Subcutaneous abdominal adipose tissue (tissue), 5 donors: Measurements from ENCODE around the gene FOXC1.

Experiments used
- H3K27ac ChIP-seq: one replicate; pipeline ENCODE4 v1.7.0; 2013; ENCODE audit warnings: low read depth, mild to moderate bottlenecking, inconsistent platforms, low read length, moderate library complexity
- H3K27me3 ChIP-seq, 5 donors: one replicate each; pipeline ENCODE4 v1.7.0; 2013; ENCODE audit warnings: low read length in 5 of 5, inconsistent platforms in 1 of 5; ENCODE audit not compliant: control insufficient read depth in 5 of 5, insufficient read depth in 4 of 5
- H3K36me3 ChIP-seq, 5 donors: one replicate each; pipeline ENCODE4 v1.7.0; 2013; ENCODE audit warnings: low read length in 5 of 5; ENCODE audit not compliant: control insufficient read depth in 5 of 5, insufficient read depth in 5 of 5
- H3K4me1 ChIP-seq, 5 donors: one replicate each; pipeline ENCODE4 v1.7.0; 2013; ENCODE audit warnings: low read length in 5 of 5, mild to moderate bottlenecking in 3 of 5, moderate library complexity in 1 of 5; ENCODE audit not compliant: control insufficient read depth in 5 of 5, insufficient read depth in 5 of 5
- H3K4me3 ChIP-seq, 5 donors: one replicate each; pipeline ENCODE4 v1.7.0; 2013; ENCODE audit warnings: low read length in 5 of 5, low read depth in 1 of 5
- H3K9ac ChIP-seq, 5 donors: one replicate each; pipeline ENCODE4 v1.7.0; 2013; ENCODE audit warnings: low read length in 5 of 5, mild to moderate bottlenecking in 4 of 5, moderate library complexity in 3 of 5
- H3K9me3 ChIP-seq, 5 donors: one replicate each; pipeline ENCODE4 v1.7.0; 2013; ENCODE audit warnings: low read length in 5 of 5; ENCODE audit not compliant: control insufficient read depth in 5 of 5
- donor health status: healthy.
- donor health status: healthy.
- donor health status: healthy.
- donor health status: healthy.
- donor health status: healthy.

FOXC1 gene

GRCh38 chr6:1605004-1605892 lies 4.5 kb upstream of the FOXC1 start:
- Histone ChIP-seq H3K4me1 (peaks cover 1 to 46% (median 40%) of the 10 kb centered on the region in 5 donors), H3K27ac (no peak overlapping the region), H3K4me3 (peak overlapping the region in 4 of 5 donors; percentile 32 to 68 (median 59)), H3K9ac (peak overlapping the region in 2 of 5 donors; percentile 14 to 52), H3K9me3 (no peaks in the 10 kb centered on the region), H3K27me3 (peaks cover 61 to 77% (median 68%) of the 10 kb centered on the region in 5 donors), H3K36me3 (no peaks in the 10 kb centered on the region)

GRCh38 chr6:1605893-1606779 lies 3.6 kb upstream of the FOXC1 start:
- Histone ChIP-seq H3K36me3 (no peaks in the 10 kb centered on the region), H3K9me3 (no peaks in the 10 kb centered on the region), H3K9ac (no peak overlapping the region), H3K27ac (no peak overlapping the region), H3K27me3 (peaks cover 55 to 70% (median 61%) of the 10 kb centered on the region in 5 donors), H3K4me1 (peaks cover 1 to 51% (median 45%) of the 10 kb centered on the region in 5 donors), H3K4me3 (no peak overlapping the region)

- Histone ChIP-seq H3K4me1 (peaks cover 1 to 55% (median 48%) of the 10 kb centered on the region in 5 donors), H3K36me3 (no peaks in the 10 kb centered on the region), H3K27ac (no peak overlapping the region), H3K9ac (no peak overlapping the region), H3K4me3 (no peak overlapping the region), H3K27me3 (peaks cover 47 to 65% (median 53%) of the 10 kb centered on the region in 5 donors), H3K9me3 (no peaks in the 10 kb centered on the region)
Measured at GRCh38 chr6:1606780-1607515, 2.8 kb upstream of the FOXC1 start.

GRCh38 chr6:1607516-1608221 lies 2.0 kb upstream of the FOXC1 start:
- no peak overlapping the region for H3K27ac ChIP-seq
- H3K27me3 ChIP-seq = peaks cover 43 to 65% (median 54%) of the 10 kb centered on the region in 5 donors
- no peaks in the 10 kb centered on the region for H3K9me3 ChIP-seq
- H3K4me1 ChIP-seq = peaks cover 3 to 61% (median 52%) of the 10 kb centered on the region in 5 donors
- no peaks in the 10 kb centered on the region for H3K36me3 ChIP-seq
- H3K9ac ChIP-seq = no peak overlapping the region
- H3K4me3 ChIP-seq = peak overlapping the region in 2 of 5 donors; percentile 31 to 48

GRCh38 chr6:1608222-1609040 lies 1.3 kb upstream of the FOXC1 start:
- Histone ChIP-seq H3K27ac (no peak overlapping the region), H3K9ac (peak overlapping the region in 1 of 5 donors; percentile 55), H3K4me3 (peak overlapping the region in 2 of 5 donors; percentile 22 to 64), H3K9me3 (no peaks in the 10 kb centered on the region), H3K4me1 (peaks cover 3 to 66% (median 53%) of the 10 kb centered on the region in 5 donors), H3K36me3 (no peaks in the 10 kb centered on the region), H3K27me3 (peaks cover 43 to 68% (median 57%) of the 10 kb centered on the region in 5 donors)

- Histone ChIP-seq H3K4me3 (peak overlapping the region; percentile 49 to 64 (median 52)), H3K36me3 (no peaks in the 10 kb centered on the region), H3K27me3 (peaks cover 41 to 68% (median 59%) of the 10 kb centered on the region in 5 donors), H3K27ac (no peak overlapping the region), H3K9ac (peak overlapping the region in 2 of 5 donors; percentile 55 to 62), H3K9me3 (no peaks in the 10 kb centered on the region), H3K4me1 (peaks cover 1 to 70% (median 57%) of the 10 kb centered on the region in 5 donors)
Measured at GRCh38 chr6:1609041-1609647, 571 bp upstream of the FOXC1 start.

- H3K4me3 ChIP-seq = peak overlapping the region; percentile 68 to 78 (median 76)
- peaks cover 1 to 58% (median 46%) of the 10 kb centered on the region in 5 donors for H3K4me1 ChIP-seq
- peaks cover 29 to 58% (median 54%) of the 10 kb centered on the region in 5 donors for H3K27me3 ChIP-seq
- H3K36me3 ChIP-seq = no peaks in the 10 kb centered on the region
- peak overlapping the region in 3 of 5 donors; percentile 4 to 64 (median 32) for H3K9ac ChIP-seq
- H3K27ac ChIP-seq = peak overlapping the region; percentile 41
- no peaks in the 10 kb centered on the region for H3K9me3 ChIP-seq
Measured at GRCh38 chr6:1610497-1611321, 994 bp downstream of the FOXC1 start.

GRCh38 chr6:1611322-1611571 lies 1.5 kb downstream of the FOXC1 start:
- H3K4me3 ChIP-seq = peak overlapping the region in 4 of 5 donors; percentile 27 to 78 (median 64)
- H3K36me3 ChIP-seq = no peaks in the 10 kb centered on the region
- no peaks in the 10 kb centered on the region for H3K9me3 ChIP-seq
- peaks cover 1 to 57% (median 46%) of the 10 kb centered on the region in 5 donors for H3K4me1 ChIP-seq
- H3K9ac ChIP-seq = no peak overlapping the region
- no peak overlapping the region for H3K27ac ChIP-seq
- peaks cover 24 to 53% (median 52%) of the 10 kb centered on the region in 5 donors for H3K27me3 ChIP-seq
